Measurements from ENCODE around the gene GSG1L.

DNA sequence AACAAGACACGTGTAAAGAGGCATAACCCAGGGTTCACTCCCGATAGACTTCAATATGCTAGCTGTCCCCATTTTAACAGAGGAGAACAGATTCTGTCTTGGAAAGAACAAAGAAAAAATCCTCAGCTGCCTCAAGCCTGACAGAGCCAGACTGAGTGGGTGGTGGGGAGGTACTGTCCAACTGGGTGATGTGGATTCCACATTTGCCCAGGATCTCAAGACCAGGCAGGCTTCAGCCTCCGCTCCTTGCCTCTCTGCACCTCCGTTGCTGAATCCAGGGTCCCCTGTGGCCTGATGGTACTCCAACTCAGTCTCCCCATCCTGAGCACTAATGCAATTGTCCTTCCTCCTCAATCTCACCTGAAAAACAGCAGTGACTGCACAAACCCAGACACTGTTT lies 163.8 kb downstream of the GSG1L start:
- no peak for TF ChIP-seq POLR2A (IDR thresholded peaks at IDR 0.05; ENCODE audit: insufficient read depth in 1 of 2, low read depth in 2 of 2, low read length in 2 of 2)
- TF ChIP-seq, protein P1, sequence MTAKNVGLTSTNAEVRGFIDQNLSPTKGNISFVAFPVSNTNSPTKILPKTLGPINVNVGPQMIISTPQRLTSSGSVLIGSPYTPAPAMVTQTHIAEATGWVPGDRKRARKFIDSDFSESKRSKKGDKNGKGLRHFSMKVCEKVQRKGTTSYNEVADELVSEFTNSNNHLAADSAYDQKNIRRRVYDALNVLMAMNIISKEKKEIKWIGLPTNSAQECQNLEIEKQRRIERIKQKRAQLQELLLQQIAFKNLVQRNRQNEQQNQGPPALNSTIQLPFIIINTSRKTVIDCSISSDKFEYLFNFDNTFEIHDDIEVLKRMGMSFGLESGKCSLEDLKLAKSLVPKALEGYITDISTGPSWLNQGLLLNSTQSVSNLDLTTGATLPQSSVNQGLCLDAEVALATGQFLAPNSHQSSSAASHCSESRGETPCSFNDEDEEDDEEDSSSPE (CRISPR knock-in tag; IDR thresholded peaks at IDR 0.05): no peak

Measured in HepG2 (cell line).